ENCODE results near the gene PRR14. TPM values are rescaled to one million over a fixed set of nuclear protein-coding genes. Genes with fewer than 3 reads are reported as not detected.

The PRR14 gene
- total RNA-seq, 1 donor from 2014 or later = 27.3 TPM

GRCh38 chr16:30665155-30665829 is 14.5 kb downstream of the PRR14 start:
- H3K4me2 ChIP-seq (ENCODE audit: low read length) = no peak overlapping the region
- peaks cover 22% of the 10 kb centered on the region for H3K4me1 ChIP-seq (ENCODE audit: insufficient read depth, low read length)
- no peaks in the 10 kb centered on the region for H3K9me3 ChIP-seq (ENCODE audit: insufficient read depth, low read depth, low read length)
- H3K4me1 Mint-ChIP-seq (ENCODE audit: low read depth, unreplicated experiment) = peaks cover 25% of the 10 kb centered on the region
- H4K20me1 ChIP-seq (ENCODE audit: insufficient read depth, low read length) = peaks cover 86% of the 10 kb centered on the region
- peaks cover 46% of the 10 kb centered on the region for H3K36me3 ChIP-seq (ENCODE audit: insufficient read depth, low read length)
- H3K27me3 ChIP-seq (ENCODE audit: insufficient read depth, low read length) = no peaks in the 10 kb centered on the region
- no peak overlapping the region for H2AFZ ChIP-seq (ENCODE audit: low read depth, low read length)
- no peaks in the 10 kb centered on the region for H3K9me3 Mint-ChIP-seq (ENCODE audit: unreplicated experiment)
- no peak for FAIRE-seq
- no peak overlapping the region for H3K4me3 Mint-ChIP-seq (ENCODE audit: unreplicated experiment)
- peaks cover 31% of the 10 kb centered on the region for H3K36me3 Mint-ChIP-seq (ENCODE audit: low read depth, unreplicated experiment)
- peaks cover 68% of the 10 kb centered on the region for H3K79me2 ChIP-seq (ENCODE audit: insufficient read depth, low read length)
- no peak overlapping the region for H3K27ac ChIP-seq (ENCODE audit: low read depth, low read length)
- no peak for DNase-seq (ENCODE audit: low read depth)
- no peaks in the 10 kb centered on the region for H3K27me3 Mint-ChIP-seq (ENCODE audit: low read depth, unreplicated experiment)
- H3K27ac Mint-ChIP-seq (ENCODE audit: unreplicated experiment) = no peak overlapping the region
- TF ChIP-seq CTCF (IDR thresholded peaks at IDR 0.05; ENCODE audit: insufficient read depth, low read depth, low read length) (no peak), EZH2 (IDR thresholded peaks at IDR 0.05; ENCODE audit: insufficient read depth, low read length) (no peak)
- no peak overlapping the region for H3K9ac ChIP-seq (ENCODE audit: low read length)
- no peak overlapping the region for H3K4me3 ChIP-seq (ENCODE audit: insufficient read depth, low read depth, low read length)

DNA sequence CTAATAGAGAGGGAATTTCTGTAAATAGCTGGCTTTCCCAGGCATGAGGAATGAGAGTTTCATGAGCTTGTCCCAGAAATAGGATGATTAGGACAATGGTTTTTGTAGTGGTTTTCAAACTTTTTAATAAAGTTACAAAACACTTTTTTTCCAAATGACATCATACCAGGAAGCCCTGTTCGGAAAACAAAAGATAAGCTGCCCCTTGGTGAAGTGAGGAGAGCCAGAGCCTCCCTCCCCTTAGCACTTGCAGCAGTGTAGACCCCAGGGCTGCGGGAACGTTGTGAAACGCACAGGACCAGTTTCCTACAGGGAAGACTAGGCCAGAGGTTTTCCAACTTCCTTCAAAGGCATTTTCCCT is 15.1 kb downstream of the PRR14 start:
- Mint-ChIP-seq H3K27me3 (ENCODE audit: low read depth, unreplicated experiment) (no peaks in the 10 kb centered on the region), H3K4me3 (ENCODE audit: unreplicated experiment) (no peak overlapping the region), H3K36me3 (ENCODE audit: low read depth, unreplicated experiment) (peaks cover 29% of the 10 kb centered on the region)

More for the DNA sequence above, 15.1 kb downstream of the PRR14 start:
- H3K9me3 Mint-ChIP-seq (ENCODE audit: unreplicated experiment) = no peaks in the 10 kb centered on the region
- no peak overlapping the region for H2AFZ ChIP-seq (ENCODE audit: low read depth, low read length)
- H3K9ac ChIP-seq (ENCODE audit: low read length) = no peak overlapping the region
- no peak for TF ChIP-seq EZH2 (IDR thresholded peaks at IDR 0.05; ENCODE audit: insufficient read depth, low read length)
- no peak for TF ChIP-seq CTCF (IDR thresholded peaks at IDR 0.05; ENCODE audit: insufficient read depth, low read depth, low read length)
- H3K9me3 ChIP-seq (ENCODE audit: insufficient read depth, low read depth, low read length) = no peaks in the 10 kb centered on the region
- peaks cover 63% of the 10 kb centered on the region for H3K79me2 ChIP-seq (ENCODE audit: insufficient read depth, low read length)
- no peaks in the 10 kb centered on the region for H3K27me3 ChIP-seq (ENCODE audit: insufficient read depth, low read length)
- H3K4me2 ChIP-seq (ENCODE audit: low read length) = no peak overlapping the region
- FAIRE-seq = no peak
- H4K20me1 ChIP-seq (ENCODE audit: insufficient read depth, low read length) = peaks cover 83% of the 10 kb centered on the region
- H3K36me3 ChIP-seq (ENCODE audit: insufficient read depth, low read length) = peaks cover 46% of the 10 kb centered on the region
- peaks cover 21% of the 10 kb centered on the region for H3K4me1 Mint-ChIP-seq (ENCODE audit: low read depth, unreplicated experiment)
- no peak for DNase-seq (ENCODE audit: low read depth)
- H3K4me3 ChIP-seq (ENCODE audit: insufficient read depth, low read depth, low read length) = no peak overlapping the region
- no peak overlapping the region for H3K27ac ChIP-seq (ENCODE audit: low read depth, low read length)
- no peak overlapping the region for H3K27ac Mint-ChIP-seq (ENCODE audit: unreplicated experiment)
- H3K4me1 ChIP-seq (ENCODE audit: insufficient read depth, low read length) = peaks cover 17% of the 10 kb centered on the region

Data from astrocyte (in vitro differentiated cells and primary cell).